A549 (cell line): Measurements from ENCODE around the gene TTYH2. TPM values are rescaled to one million over a fixed set of nuclear protein-coding genes. Genes with fewer than 3 reads are reported as not detected.

ENCODE experiments used
- ATAC-seq, 2 experiments: fragments of 200-7000 bp in 1 of 2; fragments of >200 bp in 1 of 2; cut with Nextera tagmentation in 1 of 2; cut with Tn5 transposase in 1 of 2; 3 replicates each; pipeline versions ENCODE4 v1.8.0 to v1.9.1; 2018 to 2020; ENCODE audit warnings: mild to moderate bottlenecking in 1 of 2, moderate library complexity in 1 of 2
- CTCF ChIA-PET: fragments of 300-600 bp; sonication (Branson Sonifier 250); formaldehyde crosslinking; extraction: SDS; loops from one replicate; lab custom pipeline; 2021; ENCODE audit warnings: antibody characterized with exemption, inconsistent platforms; lab: Yijun Ruan, JAX
- POLR2A ChIA-PET: fragments of 350-600 bp; formaldehyde crosslinking; extraction: SDS; loops from one replicate; lab custom pipeline; 2021; ENCODE audit warnings: antibody characterized with exemption, inconsistent platforms; lab: Yijun Ruan, JAX
- DNase-seq, 2 experiments: peaks; one replicate each; pipeline versions ENCODE4 v3.0.0 to v3.0.0-alpha.2; 2011 to 2016; ENCODE audit warnings: low read depth in 1 of 2, low spot score in 1 of 2
- FAIRE-seq: peaks from 2 replicates; lab custom pipeline; 2011; peaks lifted over from hg19 to GRCh38; lab: Jason Lieb, UNC
- H3K27ac ChIP-seq, 2 experiments: fragments of >200 bp; sonication (Bioruptor Twin); formaldehyde crosslinking; 3 replicates each; pipeline ENCODE4 v1.5.1; 2016 to 2017
- H3K4me1 ChIP-seq: fragments of >200 bp; sonication (Bioruptor Twin); formaldehyde crosslinking; 3 replicates; pipeline ENCODE4 v1.6.1; 2016
- H3K4me2 ChIP-seq: fragments of >200 bp; sonication (Bioruptor Twin); formaldehyde crosslinking; 3 replicates; pipeline ENCODE4 v1.6.1; 2016
- H3K4me3 ChIP-seq: fragments of >200 bp; sonication (Bioruptor Twin); formaldehyde crosslinking; 3 replicates; pipeline ENCODE4 v1.5.1; 2016
- H3K9me3 ChIP-seq: fragments of >200 bp; sonication (Bioruptor Twin); formaldehyde crosslinking; 3 replicates; pipeline ENCODE4 v1.6.1; 2016
- CBX2 ChIP-seq: fragments of 200-600 bp; sonication (generic); IDR thresholded peaks from 2 replicates; pipeline ENCODE4 v1.6.1; 2016; ENCODE audit warnings: low read depth, mild to moderate bottlenecking, borderline replicate concordance
- CEBPB ChIP-seq, 2 experiments: fragments of >200 bp in 1 of 2; sonication (Bioruptor Twin) in 1 of 2; formaldehyde crosslinking in 1 of 2; IDR thresholded peaks; 2 replicates each; pipeline ENCODE4 v1.6.1; 2012 to 2016
- CHD4 ChIP-seq: fragments of 200-600 bp; sonication (generic); IDR thresholded peaks from 2 replicates; pipeline ENCODE4 v1.6.1; 2016; ENCODE audit warnings: antibody characterized with exemption, mild to moderate bottlenecking, borderline replicate concordance
- EHF ChIP-seq: fragments of 250-450 bp; sonication (Bioruptor Pico); IDR thresholded peaks from 2 replicates; pipeline ENCODE4 v1.5.0; 2020; ENCODE audit warnings: mild to moderate bottlenecking
- EHMT2 ChIP-seq: fragments of 200-600 bp; sonication (generic); IDR thresholded peaks from 2 replicates; pipeline ENCODE4 v1.6.1; 2016; ENCODE audit warnings: antibody characterized with exemption, low read depth, mild to moderate bottlenecking, moderate library complexity
- FOXS1 ChIP-seq: fragments of 250-450 bp; sonication (Bioruptor Pico); IDR thresholded peaks from 2 replicates; pipeline ENCODE4 v1.5.0; 2020; ENCODE audit warnings: mild to moderate bottlenecking, moderate library complexity
- HES2 ChIP-seq: fragments of >200 bp; sonication (Bioruptor Twin); formaldehyde crosslinking; IDR thresholded peaks from 2 replicates; pipeline ENCODE4 v1.6.1; 2016
- HOXA7 ChIP-seq: fragments of 250-450 bp; sonication (Bioruptor Pico); IDR thresholded peaks from 2 replicates; pipeline ENCODE4 v1.5.0; 2020; ENCODE audit warnings: mild to moderate bottlenecking, moderate library complexity
- HOXB13 ChIP-seq: fragments of 250-450 bp; sonication (Bioruptor Pico); IDR thresholded peaks from 2 replicates; pipeline ENCODE4 v1.5.0; 2020; ENCODE audit warnings: low read depth, mild to moderate bottlenecking, moderate library complexity
- HOXB5 ChIP-seq: fragments of 250-450 bp; sonication (Bioruptor Pico); IDR thresholded peaks from 2 replicates; pipeline ENCODE4 v1.5.0; 2020; ENCODE audit warnings: mild to moderate bottlenecking, moderate library complexity
- JUNB ChIP-seq: fragments of >200 bp; sonication (Bioruptor Twin); formaldehyde crosslinking; IDR thresholded peaks from 2 replicates; pipeline ENCODE4 v1.6.1; 2016
- KDM1A ChIP-seq: fragments of 200-600 bp; sonication (generic); IDR thresholded peaks from 2 replicates; pipeline ENCODE4 v1.6.1; 2016; ENCODE audit warnings: low read depth, mild to moderate bottlenecking
- KDM5A ChIP-seq: fragments of 200-600 bp; sonication (generic); IDR thresholded peaks from 2 replicates; pipeline ENCODE4 v1.6.1; 2016; ENCODE audit warnings: antibody characterized with exemption, mild to moderate bottlenecking
- MAFK ChIP-seq: fragments of 450-650 bp; IDR thresholded peaks from 2 replicates; pipeline ENCODE4 v1.6.1; 2014; ENCODE audit not compliant: partially characterized antibody
- MAX ChIP-seq: IDR thresholded peaks from 2 replicates; pipeline ENCODE4 v1.6.1; 2012
- MYC ChIP-seq: IDR thresholded peaks from 2 replicates; pipeline ENCODE4 v1.6.1; 2012; ENCODE audit warnings: mild to moderate bottlenecking, inconsistent platforms, low read length, improper control_type of control experiment, borderline replicate concordance
- PHF8 ChIP-seq: fragments of 200-600 bp; sonication (generic); IDR thresholded peaks from 2 replicates; pipeline ENCODE4 v1.6.1; 2016; ENCODE audit warnings: low read depth, mild to moderate bottlenecking, antibody characterized with exemption, moderate library complexity, borderline replicate concordance
- RARB ChIP-seq: fragments of 250-450 bp; sonication (Bioruptor Pico); IDR thresholded peaks from 2 replicates; pipeline ENCODE4 v1.8.0; 2021; ENCODE audit warnings: mild to moderate bottlenecking, moderate library complexity
- SREBF2 ChIP-seq: fragments of 450-650 bp; IDR thresholded peaks from 2 replicates; pipeline ENCODE4 v1.6.1; 2014; ENCODE audit warnings: mild to moderate bottlenecking, moderate library complexity
- ZC3H11A ChIP-seq: fragments of 450-650 bp; IDR thresholded peaks from 2 replicates; pipeline ENCODE4 v1.6.1; 2014; ENCODE audit warnings: antibody characterized with exemption, mild to moderate bottlenecking
- WGBS: methylation state at CpG from one replicate; pipeline ENCODE4 v1.1.6; 2017; ENCODE audit errors: missing lambda C conversion rate; 5-methylcytosine and 5-hydroxymethylcytosine counted together
- polyA plus RNA-seq, 4 experiments: library from polyadenylated mRNA; depleted of rRNA in 3 of 4; stranded (reverse); fragments of >200 nt; fragmentation: RNase III in 1 of 4; extraction: RNeasy Plus Mini Kit Qiagen cat#74134 plus additional on column Dnase treatment in 1 of 4; gene quantifications; 2 replicates in 3 of 4; 3 replicates in 1 of 4; pipeline ENCODE4 v1.2.3, GENCODE V29; 2011 to 2017
- TF ChIP-seq, protein P1 (sequence below): fragments of 200-600 bp; sonication (generic); IDR thresholded peaks from 2 replicates; pipeline ENCODE4 v1.6.1; 2016; ENCODE audit warnings: antibody characterized with exemption, mild to moderate bottlenecking, moderate library complexity
- TF ChIP-seq, protein P2 (sequence below): fragments of 150-350 bp; IDR thresholded peaks from 2 replicates; pipeline ENCODE4 v1.6.1; 2014; ENCODE audit warnings: low read depth, mild to moderate bottlenecking, low read length
- TF ChIP-seq, protein P3 (sequence below): fragments of >200 bp; sonication (Bioruptor Twin); formaldehyde crosslinking; IDR thresholded peaks from 3 replicates; pipeline ENCODE4 v1.5.1; 2016
- TF ChIP-seq, protein P4 (sequence below): IDR thresholded peaks from 2 replicates; pipeline ENCODE4 v1.6.1; 2012

Gene TTYH2
- polyA plus RNA-seq, 2 of the 4 experiments (the other 2 are of a cell fraction): 1.4 to 1.7 TPM

DNA sequence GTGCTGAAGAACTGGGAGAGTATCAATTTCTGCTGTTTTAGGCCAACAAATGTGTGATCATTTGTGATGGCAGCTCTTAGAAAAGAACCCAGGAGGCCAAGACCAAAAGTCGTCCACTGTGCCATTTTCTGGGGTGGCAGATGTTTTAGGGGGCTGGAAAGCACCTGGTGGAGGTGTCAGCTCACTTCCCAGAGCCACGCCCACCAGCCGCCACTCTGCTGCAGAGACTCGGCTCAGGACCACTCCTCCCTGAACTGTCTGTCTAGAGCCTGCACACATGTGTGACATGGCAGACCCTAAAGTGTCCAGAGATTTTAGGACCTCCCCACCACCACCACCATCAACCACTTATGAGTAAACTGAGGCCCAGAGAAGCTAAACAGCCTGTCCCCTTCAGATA, 33.8 kb upstream of the TTYH2 start (continued):
- TF ChIP-seq, protein P1, sequence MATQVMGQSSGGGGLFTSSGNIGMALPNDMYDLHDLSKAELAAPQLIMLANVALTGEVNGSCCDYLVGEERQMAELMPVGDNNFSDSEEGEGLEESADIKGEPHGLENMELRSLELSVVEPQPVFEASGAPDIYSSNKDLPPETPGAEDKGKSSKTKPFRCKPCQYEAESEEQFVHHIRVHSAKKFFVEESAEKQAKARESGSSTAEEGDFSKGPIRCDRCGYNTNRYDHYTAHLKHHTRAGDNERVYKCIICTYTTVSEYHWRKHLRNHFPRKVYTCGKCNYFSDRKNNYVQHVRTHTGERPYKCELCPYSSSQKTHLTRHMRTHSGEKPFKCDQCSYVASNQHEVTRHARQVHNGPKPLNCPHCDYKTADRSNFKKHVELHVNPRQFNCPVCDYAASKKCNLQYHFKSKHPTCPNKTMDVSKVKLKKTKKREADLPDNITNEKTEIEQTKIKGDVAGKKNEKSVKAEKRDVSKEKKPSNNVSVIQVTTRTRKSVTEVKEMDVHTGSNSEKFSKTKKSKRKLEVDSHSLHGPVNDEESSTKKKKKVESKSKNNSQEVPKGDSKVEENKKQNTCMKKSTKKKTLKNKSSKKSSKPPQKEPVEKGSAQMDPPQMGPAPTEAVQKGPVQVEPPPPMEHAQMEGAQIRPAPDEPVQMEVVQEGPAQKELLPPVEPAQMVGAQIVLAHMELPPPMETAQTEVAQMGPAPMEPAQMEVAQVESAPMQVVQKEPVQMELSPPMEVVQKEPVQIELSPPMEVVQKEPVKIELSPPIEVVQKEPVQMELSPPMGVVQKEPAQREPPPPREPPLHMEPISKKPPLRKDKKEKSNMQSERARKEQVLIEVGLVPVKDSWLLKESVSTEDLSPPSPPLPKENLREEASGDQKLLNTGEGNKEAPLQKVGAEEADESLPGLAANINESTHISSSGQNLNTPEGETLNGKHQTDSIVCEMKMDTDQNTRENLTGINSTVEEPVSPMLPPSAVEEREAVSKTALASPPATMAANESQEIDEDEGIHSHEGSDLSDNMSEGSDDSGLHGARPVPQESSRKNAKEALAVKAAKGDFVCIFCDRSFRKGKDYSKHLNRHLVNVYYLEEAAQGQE: no peak

- no peaks in the 10 kb centered on the region for H3K4me1 ChIP-seq
- DNase-seq (no peak), FAIRE-seq (no peak), ATAC-seq (no peak)
- H3K9me3 ChIP-seq: no peaks in the 10 kb centered on the region
- no peak overlapping the region for H3K4me2 ChIP-seq
- ChIA-PET POLR2A (no interaction called here), CTCF (interaction anchor here (0.6 to 17.0 kb wide), 12 partner anchors 11 to 1455 kb away, joined by 3 to 215 read pairs (median 4); partner anchors contain the start of gene RPL38)
- no peak overlapping the region for H3K4me3 ChIP-seq
- no peak for TF ChIP-seq SREBF2
- TF ChIP-seq MAFK: no peak
- TF ChIP-seq, protein P2, sequence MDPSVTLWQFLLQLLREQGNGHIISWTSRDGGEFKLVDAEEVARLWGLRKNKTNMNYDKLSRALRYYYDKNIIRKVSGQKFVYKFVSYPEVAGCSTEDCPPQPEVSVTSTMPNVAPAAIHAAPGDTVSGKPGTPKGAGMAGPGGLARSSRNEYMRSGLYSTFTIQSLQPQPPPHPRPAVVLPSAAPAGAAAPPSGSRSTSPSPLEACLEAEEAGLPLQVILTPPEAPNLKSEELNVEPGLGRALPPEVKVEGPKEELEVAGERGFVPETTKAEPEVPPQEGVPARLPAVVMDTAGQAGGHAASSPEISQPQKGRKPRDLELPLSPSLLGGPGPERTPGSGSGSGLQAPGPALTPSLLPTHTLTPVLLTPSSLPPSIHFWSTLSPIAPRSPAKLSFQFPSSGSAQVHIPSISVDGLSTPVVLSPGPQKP: no peak
- TF ChIP-seq HOXB5 (CRISPR knock-in tag): no peak
- TF ChIP-seq, protein P3, sequence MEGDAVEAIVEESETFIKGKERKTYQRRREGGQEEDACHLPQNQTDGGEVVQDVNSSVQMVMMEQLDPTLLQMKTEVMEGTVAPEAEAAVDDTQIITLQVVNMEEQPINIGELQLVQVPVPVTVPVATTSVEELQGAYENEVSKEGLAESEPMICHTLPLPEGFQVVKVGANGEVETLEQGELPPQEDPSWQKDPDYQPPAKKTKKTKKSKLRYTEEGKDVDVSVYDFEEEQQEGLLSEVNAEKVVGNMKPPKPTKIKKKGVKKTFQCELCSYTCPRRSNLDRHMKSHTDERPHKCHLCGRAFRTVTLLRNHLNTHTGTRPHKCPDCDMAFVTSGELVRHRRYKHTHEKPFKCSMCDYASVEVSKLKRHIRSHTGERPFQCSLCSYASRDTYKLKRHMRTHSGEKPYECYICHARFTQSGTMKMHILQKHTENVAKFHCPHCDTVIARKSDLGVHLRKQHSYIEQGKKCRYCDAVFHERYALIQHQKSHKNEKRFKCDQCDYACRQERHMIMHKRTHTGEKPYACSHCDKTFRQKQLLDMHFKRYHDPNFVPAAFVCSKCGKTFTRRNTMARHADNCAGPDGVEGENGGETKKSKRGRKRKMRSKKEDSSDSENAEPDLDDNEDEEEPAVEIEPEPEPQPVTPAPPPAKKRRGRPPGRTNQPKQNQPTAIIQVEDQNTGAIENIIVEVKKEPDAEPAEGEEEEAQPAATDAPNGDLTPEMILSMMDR: no peak
- TF ChIP-seq HOXB13 (CRISPR knock-in tag): no peak
- TF ChIP-seq, protein P4, sequence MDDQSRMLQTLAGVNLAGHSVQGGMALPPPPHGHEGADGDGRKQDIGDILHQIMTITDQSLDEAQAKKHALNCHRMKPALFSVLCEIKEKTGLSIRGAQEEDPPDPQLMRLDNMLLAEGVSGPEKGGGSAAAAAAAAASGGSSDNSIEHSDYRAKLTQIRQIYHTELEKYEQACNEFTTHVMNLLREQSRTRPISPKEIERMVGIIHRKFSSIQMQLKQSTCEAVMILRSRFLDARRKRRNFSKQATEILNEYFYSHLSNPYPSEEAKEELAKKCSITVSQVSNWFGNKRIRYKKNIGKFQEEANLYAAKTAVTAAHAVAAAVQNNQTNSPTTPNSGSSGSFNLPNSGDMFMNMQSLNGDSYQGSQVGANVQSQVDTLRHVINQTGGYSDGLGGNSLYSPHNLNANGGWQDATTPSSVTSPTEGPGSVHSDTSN: no peak
- no peak for TF ChIP-seq HES2
- no peak for TF ChIP-seq HOXA7
- TF ChIP-seq FOXS1: no peak
- no peak for TF ChIP-seq KDM5A
- no peak for TF ChIP-seq CHD4
- no peak for TF ChIP-seq MYC
- no peak for TF ChIP-seq KDM1A
- no peak overlapping the region for H3K27ac ChIP-seq
- WGBS: 55% methylated on average over 8 of the region's 8 CpGs
Measured at GRCh38 chr17:74180336-74180735, 33.0 kb upstream of the TTYH2 start.

- Histone ChIP-seq H3K9me3 (no peaks in the 10 kb centered on the region), H3K4me3 (no peak overlapping the region), H3K27ac (no peak overlapping the region), H3K4me2 (no peak overlapping the region), H3K4me1 (no peaks in the 10 kb centered on the region)
- ATAC-seq (no peak), FAIRE-seq (no peak), DNase-seq (no peak)
- WGBS: 58% methylated on average over 4 of the region's 4 CpGs
- CTCF ChIA-PET: interaction anchor here (0.8 to 17.0 kb wide), 5 partner anchors 10 to 752 kb away, joined by 4 to 215 read pairs (median 7); partner anchors contain the start of gene RPL38
- POLR2A ChIA-PET: no interaction called here
- TF ChIP-seq CBX2 (no peak), HOXB5 (CRISPR knock-in tag) (no peak), RARB (CRISPR knock-in tag) (no peak), SREBF2 (no peak), MAX (no peak), ZC3H11A (no peak), KDM1A (no peak), EHF (no peak), CEBPB (IDR thresholded peaks at IDR 0.05) (no peak), JUNB (no peak), PHF8 (no peak), MAFK (no peak), EHMT2 (no peak)
- TF ChIP-seq, protein P3: no peak
Measured at GRCh38 chr17:74181341-74181740, 32.0 kb upstream of the TTYH2 start.
